Inflammatory macrophage treated with lipopolysaccharide for 1 hour (primary cell): ENCODE results near the gene NELFB.
"Not testable (repeated sequence)": the region's sequence is repeated elsewhere in the genome, so short reads cannot be mapped to it uniquely, and the experiment has no call there.

Experiments used
- DNase-seq, 2 donors: peaks; one replicate each; pipeline ENCODE4 v3.0.0-alpha.2; 2020 to 2022

Gene NELFB

DNA sequence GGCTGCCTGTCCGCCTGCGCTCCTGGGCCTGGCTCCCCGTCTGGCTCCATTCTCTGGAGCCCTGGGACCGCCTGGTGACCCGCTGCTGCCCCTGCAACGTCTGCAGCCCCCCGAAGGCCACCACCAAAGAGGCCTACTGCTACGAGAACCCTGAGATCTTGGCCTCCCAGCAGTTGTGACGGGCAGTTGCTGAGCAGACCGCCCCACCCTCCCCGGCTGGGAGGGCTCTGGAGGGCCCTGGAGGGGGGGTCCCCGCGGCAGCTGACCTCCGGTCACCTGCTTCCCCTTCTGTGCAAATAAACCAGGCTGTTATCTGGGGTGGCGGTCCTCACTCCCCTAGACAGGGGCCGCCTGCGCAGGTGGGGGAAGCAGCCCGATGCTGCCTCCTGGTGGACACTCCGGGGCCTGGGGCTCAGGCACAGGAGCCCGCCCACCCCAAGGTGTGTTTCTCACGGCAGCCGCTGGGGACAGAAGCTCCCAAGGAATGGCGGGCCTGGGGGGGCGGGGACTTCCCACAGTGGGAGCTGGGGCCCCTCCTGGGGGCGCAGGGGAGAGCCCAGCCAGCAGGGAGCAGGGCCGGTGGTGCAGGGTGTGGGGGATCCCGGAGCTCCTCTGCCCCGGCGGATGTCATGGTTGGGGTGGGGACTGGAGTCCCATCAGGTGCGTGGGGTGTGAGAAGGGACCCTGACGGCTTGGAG, 18.7 kb upstream of the NELFB start:
- peak; percentile 62 to 86 for DNase-seq

DNA sequence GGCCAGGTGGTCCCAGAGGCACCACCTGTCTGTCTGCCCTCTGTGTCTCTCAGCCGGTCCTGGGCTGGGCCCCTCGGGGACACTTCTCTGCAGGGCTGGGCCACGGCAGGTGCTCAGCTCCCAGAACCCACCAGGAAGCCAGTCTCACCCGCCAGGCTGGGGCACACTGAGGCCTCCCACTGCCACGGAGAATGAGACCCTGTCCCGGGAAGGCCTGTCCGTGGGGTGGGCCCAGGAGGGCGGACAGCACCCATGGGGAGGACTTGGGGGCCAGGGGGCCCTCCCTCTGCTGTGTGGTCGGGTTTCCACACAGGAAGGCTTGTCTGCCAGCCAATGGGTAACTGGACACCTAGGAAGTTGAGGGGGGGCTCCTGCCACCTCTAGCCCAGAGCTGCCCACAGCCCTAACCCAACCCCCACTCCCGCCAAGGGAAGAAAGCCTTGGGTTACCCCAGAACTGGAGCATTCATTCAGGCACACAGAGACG, 18.1 kb upstream of the NELFB start:
- DNase-seq = no peak

DNA sequence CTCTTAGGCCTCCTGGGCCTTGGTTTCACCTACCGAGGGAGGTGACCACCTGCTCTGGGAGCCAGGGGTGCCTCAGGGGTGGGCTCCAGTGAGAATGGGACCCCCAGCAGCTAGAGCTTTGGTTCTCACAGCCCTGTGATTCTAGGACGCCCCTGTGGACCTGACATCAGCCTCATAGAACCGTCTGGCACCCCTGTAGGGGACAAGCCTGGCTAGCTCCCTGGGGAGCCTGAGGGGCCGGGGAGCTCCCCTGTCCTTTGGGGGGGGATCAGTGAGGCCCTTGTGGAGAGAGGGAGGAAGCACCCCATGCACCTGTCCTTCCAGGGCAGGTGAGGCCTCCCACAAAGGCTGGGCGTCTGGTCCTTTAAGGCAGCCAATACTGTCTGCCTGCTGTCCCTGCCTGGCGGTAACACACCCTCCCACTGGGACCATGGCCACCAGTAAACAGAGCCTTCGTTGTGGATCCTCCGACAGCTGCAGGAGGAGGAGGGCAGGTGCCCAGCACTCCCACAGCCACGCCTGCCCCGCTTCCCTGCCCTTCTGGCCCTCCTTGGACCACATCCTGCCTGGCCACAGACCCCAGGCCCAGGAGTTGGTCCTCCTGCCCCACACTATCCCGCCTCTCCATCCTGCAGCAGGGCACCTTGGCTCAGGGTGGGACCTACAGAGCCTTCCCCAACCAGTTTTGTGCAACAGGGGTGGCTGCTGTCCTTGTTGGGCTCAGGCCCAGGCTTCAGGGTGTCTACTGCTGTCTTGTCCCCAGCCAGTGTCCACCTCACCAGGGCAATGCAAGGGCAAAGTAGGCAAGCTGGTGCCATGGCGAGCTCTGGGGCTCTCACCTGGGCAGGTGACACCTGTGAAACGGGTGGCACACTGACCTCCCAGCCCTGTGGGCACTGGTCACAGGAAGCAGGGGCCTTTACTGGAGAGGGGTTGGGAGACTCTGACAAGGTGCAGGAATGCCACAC, 17.1 kb upstream of the NELFB start:
- no peak for DNase-seq

DNA sequence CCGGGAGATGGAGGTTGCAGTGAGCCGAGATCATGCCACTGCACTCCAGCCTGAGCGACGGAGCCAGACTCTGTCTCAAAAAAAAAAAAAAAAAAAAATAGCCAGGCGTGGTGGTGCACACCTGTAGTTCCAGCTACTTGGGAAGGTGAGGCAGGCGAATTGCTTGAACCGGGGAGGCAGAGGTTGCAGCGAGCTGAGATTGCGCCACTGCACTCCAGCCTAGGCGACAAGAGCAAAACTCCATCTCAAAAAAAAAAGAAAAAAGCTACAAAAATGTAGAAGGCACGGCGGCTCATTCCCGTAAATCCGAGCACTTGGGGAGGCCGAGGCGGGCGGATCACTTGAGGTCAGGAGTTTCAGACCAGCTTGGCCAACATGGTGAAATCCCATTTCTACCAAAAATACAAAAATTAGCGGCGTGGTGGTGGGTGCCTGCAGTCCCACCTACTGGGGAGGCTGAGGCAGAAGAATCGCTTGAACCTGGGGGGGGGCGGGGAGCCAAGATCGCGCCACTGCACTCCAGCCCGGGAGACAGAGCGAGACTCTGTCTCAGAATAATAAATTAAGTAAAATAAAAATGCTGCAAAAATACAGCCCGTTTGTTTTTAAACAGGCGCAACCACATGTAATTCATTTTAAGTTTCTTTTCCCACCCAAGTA, 15.5 kb upstream of the NELFB start:
- DNase-seq = not testable (repeated sequence)

DNA sequence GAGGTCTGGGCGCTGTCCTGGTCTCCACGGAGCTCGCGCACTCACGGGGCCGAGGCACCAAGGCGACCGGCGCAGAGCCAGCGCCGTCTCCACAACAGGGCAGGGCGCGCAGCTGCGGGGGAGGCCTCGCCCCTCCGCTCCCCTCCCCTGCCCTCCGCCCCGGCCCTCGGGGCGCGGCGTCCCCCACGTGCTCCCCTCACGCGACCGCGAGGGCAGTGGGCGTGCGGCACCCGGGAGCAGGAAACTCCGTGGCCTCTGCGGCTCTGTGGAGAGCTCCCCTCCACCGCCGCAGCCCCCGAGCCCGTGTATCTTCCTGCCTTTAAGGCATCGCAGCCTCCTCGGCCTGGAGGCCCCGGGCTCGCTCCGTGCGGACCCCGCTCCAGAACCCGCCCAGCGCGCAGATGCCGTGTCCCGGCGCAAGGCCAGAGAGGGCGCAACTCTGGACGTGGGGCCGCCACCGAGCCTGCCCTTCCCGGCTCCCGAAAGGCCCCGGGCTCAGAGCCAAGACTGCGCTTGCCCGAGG, 14.7 kb upstream of the NELFB start:
- peak in 1 of 2 donors; percentile 51 for DNase-seq

DNA sequence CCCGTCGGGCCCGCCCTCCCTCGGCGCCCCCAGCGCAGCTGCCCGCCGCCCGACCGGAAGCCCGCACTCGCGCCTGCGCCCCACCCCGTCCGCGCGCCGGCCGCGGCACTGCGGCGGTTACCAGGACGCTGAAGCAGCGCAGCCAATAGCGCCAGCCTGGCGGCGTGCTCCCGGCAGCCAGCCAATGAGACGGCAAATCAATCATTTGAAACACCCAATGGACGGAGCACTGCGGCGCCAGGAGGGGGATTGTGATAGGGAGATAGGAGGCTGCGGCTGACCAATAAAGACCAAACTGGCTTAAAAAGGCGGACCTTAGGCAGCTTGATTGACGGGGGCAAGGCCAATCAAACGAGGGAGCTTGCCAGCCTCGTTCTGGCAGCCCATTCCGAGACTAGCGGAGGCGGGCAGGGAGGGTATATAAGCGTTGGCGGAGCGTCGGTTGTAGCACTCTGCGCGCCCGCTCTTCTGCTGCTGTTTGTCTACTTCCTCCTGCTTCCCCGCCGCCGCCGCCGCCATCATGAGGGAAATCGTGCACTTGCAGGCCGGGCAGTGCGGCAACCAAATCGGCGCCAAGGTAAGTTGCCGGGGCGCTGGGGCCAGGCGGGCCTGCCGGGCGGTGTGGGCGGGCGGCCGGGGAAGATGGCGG, 14.2 kb upstream of the NELFB start, which contains the start of gene TUBB4B:
Gene TUBB4B, plus strand, starts transcription at position 447 of the 649 bp plus-strand sequence. Its CDS starts 74 bp downstream, at position 521.
- DNase-seq = peak; percentile 99 to 100

DNA sequence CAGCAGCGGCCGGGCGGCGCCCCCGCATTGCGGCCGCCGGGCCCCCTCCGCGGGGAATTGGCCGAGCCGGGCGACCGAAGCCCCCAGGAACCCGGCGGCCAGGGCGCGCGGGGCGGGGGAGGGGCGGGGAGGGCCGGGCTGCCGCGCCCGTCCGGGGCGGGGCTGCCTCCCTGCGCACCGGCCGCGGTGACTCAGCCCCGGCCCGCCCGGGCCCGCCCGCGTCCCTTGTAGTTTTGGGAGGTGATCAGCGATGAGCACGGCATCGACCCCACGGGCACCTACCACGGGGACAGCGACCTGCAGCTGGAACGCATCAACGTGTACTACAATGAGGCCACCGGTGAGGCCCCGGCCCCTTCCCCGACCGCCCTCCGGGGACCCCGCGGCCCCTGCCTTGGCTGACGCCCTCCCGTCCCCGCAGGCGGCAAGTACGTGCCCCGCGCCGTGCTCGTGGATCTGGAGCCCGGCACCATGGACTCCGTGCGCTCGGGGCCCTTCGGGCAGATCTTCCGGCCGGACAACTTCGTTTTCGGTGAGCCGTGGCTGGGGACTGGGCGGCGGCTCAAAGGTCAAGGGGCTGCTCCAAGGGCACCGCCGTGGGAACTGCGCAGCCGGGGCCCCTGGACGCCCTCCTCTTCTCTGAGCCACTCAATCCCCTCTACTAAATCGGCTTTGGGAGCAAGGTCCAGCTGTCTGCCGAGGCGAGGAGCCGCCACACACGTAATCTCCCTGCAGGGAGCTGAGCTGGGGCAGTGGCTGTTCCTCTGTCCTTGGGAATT, 13.4 kb upstream of the NELFB start:
- peak; percentile 57 to 67 for DNase-seq

DNA sequence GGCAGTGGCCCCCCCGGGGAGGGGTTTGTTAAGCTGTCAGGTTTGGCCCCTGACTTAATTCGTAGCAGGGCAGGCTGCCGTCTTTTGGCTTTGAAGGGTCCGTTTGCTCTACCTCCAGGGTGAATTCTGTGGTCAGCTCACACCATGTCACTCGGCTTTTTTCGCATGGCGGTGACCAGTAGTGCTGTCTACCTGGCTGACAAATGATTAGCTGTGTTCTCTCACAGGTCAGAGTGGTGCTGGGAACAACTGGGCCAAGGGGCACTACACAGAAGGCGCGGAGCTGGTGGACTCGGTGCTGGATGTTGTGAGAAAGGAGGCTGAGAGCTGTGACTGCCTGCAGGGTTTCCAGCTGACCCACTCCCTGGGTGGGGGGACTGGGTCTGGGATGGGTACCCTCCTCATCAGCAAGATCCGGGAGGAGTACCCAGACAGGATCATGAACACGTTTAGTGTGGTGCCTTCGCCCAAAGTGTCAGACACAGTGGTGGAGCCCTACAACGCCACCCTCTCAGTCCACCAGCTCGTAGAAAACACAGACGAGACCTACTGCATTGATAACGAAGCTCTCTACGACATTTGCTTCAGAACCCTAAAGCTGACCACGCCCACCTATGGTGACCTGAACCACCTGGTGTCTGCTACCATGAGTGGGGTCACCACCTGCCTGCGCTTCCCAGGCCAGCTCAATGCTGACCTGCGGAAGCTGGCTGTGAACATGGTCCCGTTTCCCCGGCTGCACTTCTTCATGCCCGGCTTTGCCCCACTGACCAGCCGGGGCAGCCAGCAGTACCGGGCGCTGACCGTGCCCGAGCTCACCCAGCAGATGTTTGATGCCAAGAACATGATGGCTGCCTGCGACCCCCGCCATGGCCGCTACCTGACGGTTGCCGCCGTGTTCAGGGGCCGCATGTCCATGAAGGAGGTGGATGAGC, 12.6 kb upstream of the NELFB start:
- DNase-seq = no peak

DNA sequence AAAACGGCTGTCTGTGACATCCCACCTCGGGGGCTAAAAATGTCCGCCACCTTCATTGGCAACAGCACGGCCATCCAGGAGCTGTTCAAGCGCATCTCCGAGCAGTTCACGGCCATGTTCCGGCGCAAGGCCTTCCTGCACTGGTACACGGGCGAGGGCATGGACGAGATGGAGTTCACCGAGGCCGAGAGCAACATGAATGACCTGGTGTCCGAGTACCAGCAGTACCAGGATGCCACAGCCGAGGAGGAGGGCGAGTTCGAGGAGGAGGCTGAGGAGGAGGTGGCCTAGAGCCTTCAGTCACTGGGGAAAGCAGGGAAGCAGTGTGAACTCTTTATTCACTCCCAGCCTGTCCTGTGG, 11.9 kb upstream of the NELFB start:
- DNase-seq = not testable (repeated sequence)

DNA sequence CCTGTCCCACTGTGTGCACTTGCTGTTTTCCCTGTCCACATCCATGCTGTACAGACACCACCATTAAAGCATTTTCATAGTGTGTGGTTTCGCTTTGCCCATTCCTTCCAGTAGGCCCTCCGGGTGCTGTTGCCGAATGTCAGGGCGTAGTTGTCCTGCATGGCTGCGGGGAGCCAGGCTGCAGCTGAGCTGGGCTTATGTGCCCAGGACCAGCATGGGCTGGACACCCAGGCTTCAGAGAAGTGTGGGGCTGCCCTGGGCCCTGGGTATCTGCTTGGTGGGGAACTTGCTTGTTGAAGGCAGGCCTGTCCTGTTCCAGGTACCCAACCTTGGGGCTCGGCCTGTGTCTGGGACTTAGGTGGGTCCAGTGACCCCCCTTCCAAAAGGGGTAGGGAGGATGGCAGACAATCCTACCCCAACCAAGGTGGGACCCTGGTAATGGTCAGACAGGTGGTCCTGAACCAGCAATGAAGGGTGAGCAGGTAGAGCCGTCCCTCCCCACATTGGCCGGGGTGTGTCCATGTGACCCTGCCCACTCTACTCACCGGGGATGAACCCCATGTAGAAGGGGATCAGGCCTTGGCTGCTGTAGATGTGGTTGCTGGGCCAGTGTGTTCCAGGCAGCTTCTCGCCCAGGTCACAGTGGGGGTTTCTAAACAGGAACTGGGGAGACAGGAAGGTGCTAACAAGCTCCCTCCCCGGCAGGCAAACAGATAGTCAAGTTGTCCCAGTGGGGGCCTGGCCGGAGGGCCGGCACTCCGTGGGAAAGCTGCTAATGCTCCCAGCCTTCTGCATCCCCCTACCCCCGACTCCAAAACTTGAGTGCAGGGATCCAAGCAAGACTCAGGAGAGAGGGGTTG, 11.3 kb upstream of the NELFB start:
- DNase-seq = no peak

DNA sequence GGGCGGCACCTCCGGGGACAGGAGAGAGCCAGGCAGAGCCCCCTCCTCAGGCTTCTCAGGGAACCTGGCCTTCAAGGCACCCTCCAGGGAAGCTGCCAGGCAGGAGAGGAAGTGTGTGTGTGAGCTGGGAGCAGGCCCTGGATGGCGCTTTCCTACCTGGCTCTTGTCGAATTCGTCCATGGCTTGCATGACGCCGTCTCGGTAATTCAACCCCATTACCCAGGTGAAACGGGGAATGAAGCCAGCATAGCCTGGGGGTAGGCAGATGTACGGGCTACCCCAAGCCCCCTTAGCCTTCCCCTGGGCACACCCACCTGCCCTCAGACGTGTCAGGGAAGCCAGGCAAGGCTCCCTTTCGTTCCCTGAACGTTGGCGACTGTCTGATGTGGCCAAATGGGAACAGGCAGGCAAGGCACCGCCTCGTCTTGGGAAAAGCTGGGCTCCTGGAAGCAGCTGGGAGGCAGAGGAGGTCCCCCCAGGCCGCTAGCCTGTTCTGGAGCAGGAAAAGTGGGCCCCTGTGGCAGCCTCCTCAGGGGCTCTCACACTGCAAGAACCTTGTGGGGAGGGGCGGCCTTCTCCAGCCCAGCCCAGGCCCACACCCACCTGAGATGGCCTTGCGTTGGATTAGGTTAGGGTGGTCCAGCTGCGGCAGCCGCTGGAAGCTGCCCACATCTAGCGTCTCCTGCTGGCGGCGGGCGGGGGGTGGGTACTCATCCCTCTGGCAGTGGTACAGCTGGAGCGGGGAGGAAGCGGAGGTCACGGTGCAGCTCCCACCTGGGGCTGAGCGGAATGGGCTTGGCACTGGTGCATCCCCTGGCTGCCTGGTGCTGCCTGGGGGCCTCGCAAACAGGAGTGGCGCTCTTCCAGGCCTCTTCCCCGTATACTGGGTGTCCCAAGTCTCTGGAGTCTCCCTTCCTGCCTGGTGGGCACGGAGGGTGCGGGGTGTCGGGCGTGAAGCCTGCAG, 10.4 kb upstream of the NELFB start:
- DNase-seq = no peak

DNA sequence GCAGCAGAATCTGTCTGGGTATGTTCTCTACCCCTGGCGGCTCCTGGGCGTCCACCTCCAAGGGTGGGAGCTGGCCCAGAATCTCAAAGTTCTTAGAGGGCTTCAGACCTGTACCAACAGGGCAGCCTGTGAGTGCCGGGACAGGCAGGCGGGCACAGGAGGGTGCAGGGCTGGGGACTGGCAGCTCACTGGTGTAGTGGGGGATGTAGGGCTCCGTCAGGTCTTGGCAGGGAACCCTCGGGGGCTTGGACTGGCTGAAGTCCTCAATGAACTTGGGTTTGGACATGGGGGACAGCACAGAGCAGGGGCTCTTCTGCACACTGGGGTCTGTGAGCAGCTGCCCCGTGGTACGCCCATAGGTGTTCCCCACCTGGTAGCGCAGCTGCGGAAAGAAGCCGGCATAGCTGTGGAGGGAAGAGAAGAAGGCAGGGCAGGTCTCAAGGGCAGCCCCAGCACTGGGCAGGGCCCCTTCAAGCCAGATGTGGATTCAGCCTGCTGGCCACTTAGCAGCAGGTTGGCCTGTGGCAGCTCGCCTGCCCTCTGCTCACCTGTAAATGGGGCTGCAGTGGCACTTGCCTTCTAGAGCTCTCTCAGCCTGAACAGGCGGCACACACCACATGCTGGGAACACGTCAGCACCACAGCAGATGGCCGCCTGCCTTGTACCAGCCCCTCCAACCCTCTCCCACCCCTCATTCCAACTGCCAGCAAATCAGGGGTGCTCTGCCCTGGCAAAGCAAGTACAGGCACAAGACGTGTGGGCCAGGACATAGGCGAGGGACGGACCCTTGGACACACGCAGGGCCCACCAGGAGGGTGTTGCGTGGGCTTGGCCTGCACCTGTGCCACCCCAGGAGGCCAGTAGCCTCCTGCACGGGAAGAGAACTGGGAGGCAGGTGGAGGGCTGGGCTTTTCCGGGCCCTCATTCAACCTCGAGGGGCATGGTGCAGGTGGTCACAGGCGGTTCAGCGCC, 9.4 kb upstream of the NELFB start:
- no peak for DNase-seq

DNA sequence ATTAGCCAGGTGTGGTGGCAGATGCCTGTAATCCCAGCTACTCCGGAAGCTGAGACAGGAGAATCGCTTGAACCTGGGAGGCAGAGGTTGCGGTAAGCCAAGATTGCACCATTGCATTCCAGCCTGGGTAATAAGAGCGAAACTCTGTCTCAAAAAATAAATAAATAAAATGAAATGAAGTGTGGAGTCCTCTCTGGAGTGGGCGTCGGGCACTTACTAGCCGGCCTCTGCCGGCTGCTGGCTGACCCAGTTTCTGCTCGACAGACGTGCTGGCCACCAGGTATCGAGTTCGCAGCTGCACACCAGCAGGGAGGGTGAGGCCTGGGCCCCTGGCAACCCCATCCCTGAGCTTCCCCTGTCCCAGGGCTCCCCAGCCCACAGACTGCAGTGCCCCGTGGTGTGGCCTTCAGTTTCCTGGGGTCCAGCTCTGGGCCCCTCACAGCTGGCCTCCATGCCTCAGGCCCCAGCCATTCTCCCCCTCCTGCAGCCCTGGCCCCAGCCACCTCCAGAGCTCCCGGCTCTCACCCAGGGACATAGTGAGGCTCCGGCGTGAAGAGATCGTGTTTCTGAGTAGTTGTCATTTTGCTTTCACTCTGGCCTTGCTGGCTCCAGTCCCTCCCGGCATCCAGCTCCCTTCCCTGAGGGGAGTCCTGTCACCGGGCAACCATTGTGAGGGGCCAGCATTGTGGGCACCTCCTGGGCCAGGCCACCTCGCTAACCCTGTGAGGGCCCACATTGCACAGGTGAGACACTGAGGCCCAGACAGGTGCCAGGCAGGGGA, 7.8 kb upstream of the NELFB start:
- no peak for DNase-seq

DNA sequence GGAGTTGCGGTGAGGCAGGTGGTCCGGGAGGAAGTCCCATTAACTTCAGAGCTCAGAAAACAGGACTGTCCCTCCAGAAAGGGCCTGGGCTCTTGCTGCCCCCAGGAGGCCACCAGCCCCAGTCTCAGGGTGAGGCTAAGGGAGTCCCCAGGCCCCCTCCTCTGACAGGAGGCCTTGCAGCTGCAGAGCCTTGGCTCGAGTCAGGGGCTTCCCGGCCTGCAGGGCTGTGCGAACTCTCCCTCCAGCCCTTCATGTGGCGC, 7.3 kb upstream of the NELFB start:
- no peak for DNase-seq

DNA sequence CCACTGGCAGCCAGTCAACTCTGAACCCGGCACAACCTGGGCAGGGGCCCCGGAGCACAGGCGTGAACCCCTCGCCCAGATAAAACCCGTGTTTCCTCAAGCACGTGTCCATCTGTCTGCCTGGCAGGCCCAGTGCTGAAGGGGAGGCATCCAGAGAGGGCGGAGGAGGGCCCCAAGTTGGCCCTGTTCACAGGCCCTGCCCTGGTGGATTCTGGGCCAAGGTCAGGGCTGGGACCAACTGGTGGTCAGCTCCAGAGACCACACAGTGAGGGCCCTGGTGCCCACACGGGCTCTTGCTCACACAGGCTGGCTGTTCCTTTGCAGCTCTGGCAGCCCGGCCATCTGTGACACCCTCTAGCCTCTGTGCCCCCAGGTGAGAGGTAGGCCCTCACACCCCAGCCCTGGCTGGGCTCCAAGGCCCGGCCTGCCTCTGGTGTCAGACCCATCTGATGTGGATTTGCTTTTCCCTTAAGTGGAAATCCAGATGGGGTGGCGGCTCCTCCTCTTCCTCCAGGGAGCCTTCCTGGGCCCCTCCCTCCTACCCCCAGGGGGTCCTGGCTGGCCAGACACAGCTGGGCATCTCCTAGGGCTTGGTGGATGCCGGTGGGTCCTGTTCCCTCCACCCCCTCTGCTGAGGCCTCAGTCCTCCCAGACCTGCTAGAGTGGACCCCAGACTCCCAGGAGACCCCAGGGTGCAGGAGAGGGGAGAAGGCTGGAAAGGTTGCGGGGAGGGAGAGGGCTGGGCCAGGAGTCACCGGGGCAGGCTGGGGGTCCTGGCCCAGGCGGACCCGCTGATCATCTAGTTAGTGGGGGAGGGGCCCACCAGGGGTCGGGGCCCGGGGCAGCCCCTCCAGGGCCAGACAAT, 4.6 kb upstream of the NELFB start:
- DNase-seq = no peak

DNA sequence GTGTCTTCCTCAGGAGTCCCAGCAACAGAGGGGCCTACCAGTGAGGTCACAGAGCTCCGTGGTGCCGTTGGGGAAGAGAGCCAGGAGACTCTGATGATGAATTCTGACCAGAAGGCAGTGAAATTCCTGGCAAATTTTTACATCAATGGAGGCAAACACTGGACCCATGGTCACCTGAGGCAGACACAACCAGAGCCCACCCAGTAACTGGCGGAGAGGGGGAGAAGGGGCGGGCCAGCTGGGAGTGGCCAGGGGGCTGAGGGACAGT, 4.0 kb upstream of the NELFB start, which contains the start of gene STPG3:
Gene STPG3, plus strand, starts transcription at position 93 of the 268 bp plus-strand sequence. Its CDS starts 1 bp downstream, at position 94.
- no peak for DNase-seq
